Left lung (tissue), 14 donors: Measurements from ENCODE around the gene SPATA31A1. TPM values are rescaled to one million over a fixed set of nuclear protein-coding genes. Genes with fewer than 3 reads are reported as not detected.
"Not testable (repeated sequence)": the region's sequence is repeated elsewhere in the genome, so short reads cannot be mapped to it uniquely, and the experiment has no call there.

Experiments used
- ATAC-seq: fragments of 200-7000 bp; cut with Tn5 transposase; one replicate; pipeline ENCODE4 v1.9.1; 2020; ENCODE audit warnings: moderate library complexity
- DNase-seq, 4 donors: peaks; one replicate each; pipeline ENCODE4 v3.0.0-alpha.2; 2013 to 2020
- H3K27ac ChIP-seq, 2 donors: fragments of 200-600 bp; sonication (generic) in 1 of 2; one replicate each; pipeline versions ENCODE4 v1.5.0 to v1.8.0; 2020 to 2021
- H3K27me3 ChIP-seq, 2 donors: fragments of 200-600 bp; sonication (generic) in 1 of 2; one replicate each; pipeline versions ENCODE4 v1.5.0 to v1.8.0; 2020 to 2021
- H3K36me3 ChIP-seq, 2 donors: fragments of 200-600 bp; sonication (generic) in 1 of 2; one replicate each; pipeline versions ENCODE4 v1.5.0 to v1.8.0; 2020 to 2021
- H3K4me1 ChIP-seq, 2 donors: fragments of 200-600 bp; one replicate each; pipeline ENCODE4 v1.8.0; 2021
- H3K4me3 ChIP-seq, 2 donors: fragments of 200-600 bp; sonication (generic) in 1 of 2; one replicate each; pipeline versions ENCODE4 v1.5.0 to v1.8.0; 2020 to 2021; ENCODE audit warnings: mild to moderate bottlenecking in 1 of 2
- H3K9me3 ChIP-seq, 2 donors: fragments of 200-600 bp; sonication (generic) in 1 of 2; one replicate each; pipeline versions ENCODE4 v1.5.0 to v1.8.0; 2020 to 2021
- intact Hi-C, 2 donors: fragments of 100-400 bp; cut with DNase I; formaldehyde crosslinking; loops; one replicate each; pipeline versions ENCODE4 v1.11.2 to v1.14.2; 2022
- long read RNA-seq, 12 donors: library from polyadenylated mRNA in 2 of 12; unstranded in 2 of 12; transcript quantifications; one replicate each; pipeline ENCODE4 v2.0.0 and lab custom pipeline, GENCODE V29; 2019 to 2026
- polyA plus RNA-seq, 6 donors: library from polyadenylated mRNA; unstranded; fragments of 120-200 nt; gene quantifications; one replicate each; pipeline ENCODE4 v1.2.1, GENCODE V29; 2013; ENCODE audit not compliant: insufficient read length in 6 of 6
- total RNA-seq, 2 donors: library from RNA; stranded (reverse); fragmentation: NEBNext Ultra II Directional; extraction: Animal tissue kit (Norgen Biotek cat#: 25700); gene quantifications; one replicate each; pipeline ENCODE4 v1.2.1, GENCODE V29; 2021
- donor health status: DM: no; HTN: yes; CAD: no.
- donor health status: DM: no; HTN: no; CAD: no.

Gene SPATA31A1
- not detected for total RNA-seq
- not detected for polyA plus RNA-seq
- long read RNA-seq, donor 1 = 0 reads
- long read RNA-seq, donor 2 = 0 reads
- long read RNA-seq, donor 3 = 0 reads
- long read RNA-seq, donor 4 = 0 reads
- long read RNA-seq, donor 5 = 0 reads
- long read RNA-seq, donor 6 = 0 reads
- long read RNA-seq, donor 7 = 0 reads
- long read RNA-seq, donor 8 = 0 reads
- long read RNA-seq, donor 9 = 0 reads
- long read RNA-seq, donor 10 = 0 reads
- long read RNA-seq, donor 11 = 0 reads
- long read RNA-seq, donor 12 = 0 reads

DNA sequence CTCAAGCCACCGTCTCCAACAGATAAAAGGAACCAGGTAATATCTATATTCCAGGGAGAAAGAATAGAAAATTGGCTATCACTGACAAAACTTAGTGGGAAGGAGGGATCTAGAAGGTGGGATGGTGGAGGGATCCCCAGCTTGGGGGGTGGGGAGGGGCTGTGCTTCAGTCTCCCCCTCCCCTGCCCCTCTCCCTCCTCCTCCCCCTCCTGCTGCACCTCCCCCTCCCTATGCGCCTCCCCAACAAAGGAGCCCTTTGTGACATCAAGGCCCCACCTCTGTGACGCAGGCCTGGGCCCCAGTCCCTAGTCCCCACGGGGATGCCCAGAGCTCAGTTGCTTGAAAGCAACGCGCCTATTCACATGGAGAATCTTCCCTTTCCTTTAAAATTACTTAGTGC lies at the start of gene SPATA31A1:
Gene SPATA31A1 (plus strand): TSS at position 301 of the 400 bp plus-strand sequence. CDS start 62 bp downstream, at position 363.
- ATAC-seq, intact Hi-C loops, H3K4me3 ChIP-seq: not testable (repeated sequence)

DNA sequence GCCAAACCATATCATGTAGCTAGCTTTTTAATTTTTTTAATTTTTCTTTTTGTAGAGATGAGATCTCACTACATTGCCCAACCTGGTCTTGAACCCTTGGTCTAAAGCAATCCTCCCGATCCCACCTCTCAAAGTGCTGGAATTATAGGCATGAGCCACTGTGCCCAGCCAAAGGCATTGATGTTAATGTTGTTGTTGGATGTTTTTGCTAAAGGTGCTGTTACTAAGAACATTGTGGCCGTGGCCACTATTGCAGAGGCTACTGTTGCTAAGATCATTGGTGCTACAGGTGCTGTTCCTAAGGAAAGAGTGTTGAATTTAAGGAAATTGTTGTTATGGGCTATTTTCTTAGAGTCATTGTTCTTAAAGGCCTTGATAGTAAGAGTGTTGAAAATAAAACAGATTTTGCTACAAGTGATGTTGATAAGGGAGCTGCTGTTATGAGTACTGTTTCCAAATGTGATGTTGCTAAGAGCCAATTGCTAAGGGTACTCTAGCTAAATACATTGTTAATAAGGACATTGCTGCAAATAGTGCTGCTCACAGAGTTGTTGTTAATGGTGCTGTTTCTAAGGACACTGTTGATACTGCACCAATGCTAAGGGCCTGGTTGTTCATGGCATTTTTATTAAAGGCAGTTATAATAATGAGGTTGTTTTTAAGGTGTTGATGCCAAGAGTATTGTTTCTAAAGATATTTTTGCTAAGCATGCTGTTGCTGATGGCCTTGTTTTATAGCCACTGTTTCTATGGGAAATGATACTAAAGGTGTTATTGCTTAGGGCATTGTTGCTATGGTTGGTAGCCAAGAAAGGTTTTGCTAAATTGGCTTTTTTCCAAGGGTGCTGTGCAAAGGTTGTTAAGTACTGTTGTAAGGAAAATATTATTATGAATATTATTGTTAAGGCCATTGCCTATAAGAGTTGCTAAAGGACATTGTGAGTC lies 52.1 kb downstream of the SPATA31A1 start:
- H3K27me3 ChIP-seq, H3K4me3 ChIP-seq, H3K4me1 ChIP-seq, DNase-seq, H3K27ac ChIP-seq, H3K9me3 ChIP-seq, H3K36me3 ChIP-seq, intact Hi-C loops: not testable (repeated sequence)
- peak; percentile 30 for ATAC-seq

More for the DNA sequence above, at the start of gene SPATA31A1:
- H3K4me1 ChIP-seq, H3K27me3 ChIP-seq, DNase-seq, H3K9me3 ChIP-seq, H3K27ac ChIP-seq, H3K36me3 ChIP-seq: not testable (repeated sequence)

- H3K4me3 ChIP-seq, H3K27me3 ChIP-seq, H3K9me3 ChIP-seq, H3K27ac ChIP-seq, intact Hi-C loops, H3K4me1 ChIP-seq, H3K36me3 ChIP-seq, ATAC-seq, DNase-seq: not testable (repeated sequence)
Observed at GRCh38 chr9:39411254-39411940, 55.9 kb downstream of the SPATA31A1 start.

Other genes starting within 250 kb of the SPATA31A1 start
- gene CNTNAP3, start 67.5 kb upstream of the SPATA31A1 start, total RNA-seq = 1 to 10 TPM; 5.1 to 5.3 TPM
- 1 to 10 TPM; 1.7 to 5.0 (median 3.4) TPM for gene CNTNAP3, start 67.5 kb upstream of the SPATA31A1 start, polyA plus RNA-seq